ENCODE measurements around the gene LOC128125822.

LOC128125822 gene

DNA sequence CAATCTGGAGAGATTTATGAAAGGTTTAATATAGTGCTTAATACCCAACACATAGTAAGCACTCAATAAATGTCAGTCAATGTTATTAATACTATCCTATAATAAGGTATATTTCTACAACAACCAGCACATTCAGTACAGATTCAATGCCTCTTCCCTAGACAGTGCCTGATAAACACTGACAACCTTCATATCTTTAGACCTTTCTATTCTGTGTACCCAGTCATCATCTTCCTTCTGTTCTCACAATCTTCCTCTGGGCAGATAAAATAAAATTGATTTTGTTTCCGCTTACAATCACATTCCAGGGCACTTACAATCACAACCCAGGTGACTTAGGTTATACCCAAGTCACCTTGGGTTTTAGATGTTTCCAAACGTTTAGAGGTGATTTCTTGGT is 11.0 kb upstream of the LOC128125822 start:
- no peaks in the 10 kb centered on the region for H3K27me3 ChIP-seq
- intact Hi-C loops (cut with DNase I), result no loop called here
- 70 to 75% methylated on average over 2 of the region's 2 CpGs for WGBS, 2 donors
- no peak overlapping the region for H3K27ac ChIP-seq
- no peaks in the 10 kb centered on the region for H3K9me3 ChIP-seq
- H3K36me3 ChIP-seq, result no peaks in the 10 kb centered on the region
- DNase-seq, result no peak
- no peak overlapping the region for H3K4me3 ChIP-seq (replicated peaks in 1 of 3)
- no peaks in the 10 kb centered on the region for H3K4me1 ChIP-seq
- no peak for TF ChIP-seq POLR2A (IDR thresholded peaks at IDR 0.05)
- TF ChIP-seq, protein P1, sequence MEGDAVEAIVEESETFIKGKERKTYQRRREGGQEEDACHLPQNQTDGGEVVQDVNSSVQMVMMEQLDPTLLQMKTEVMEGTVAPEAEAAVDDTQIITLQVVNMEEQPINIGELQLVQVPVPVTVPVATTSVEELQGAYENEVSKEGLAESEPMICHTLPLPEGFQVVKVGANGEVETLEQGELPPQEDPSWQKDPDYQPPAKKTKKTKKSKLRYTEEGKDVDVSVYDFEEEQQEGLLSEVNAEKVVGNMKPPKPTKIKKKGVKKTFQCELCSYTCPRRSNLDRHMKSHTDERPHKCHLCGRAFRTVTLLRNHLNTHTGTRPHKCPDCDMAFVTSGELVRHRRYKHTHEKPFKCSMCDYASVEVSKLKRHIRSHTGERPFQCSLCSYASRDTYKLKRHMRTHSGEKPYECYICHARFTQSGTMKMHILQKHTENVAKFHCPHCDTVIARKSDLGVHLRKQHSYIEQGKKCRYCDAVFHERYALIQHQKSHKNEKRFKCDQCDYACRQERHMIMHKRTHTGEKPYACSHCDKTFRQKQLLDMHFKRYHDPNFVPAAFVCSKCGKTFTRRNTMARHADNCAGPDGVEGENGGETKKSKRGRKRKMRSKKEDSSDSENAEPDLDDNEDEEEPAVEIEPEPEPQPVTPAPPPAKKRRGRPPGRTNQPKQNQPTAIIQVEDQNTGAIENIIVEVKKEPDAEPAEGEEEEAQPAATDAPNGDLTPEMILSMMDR (IDR thresholded peaks at IDR 0.05), result no peak

DNA sequence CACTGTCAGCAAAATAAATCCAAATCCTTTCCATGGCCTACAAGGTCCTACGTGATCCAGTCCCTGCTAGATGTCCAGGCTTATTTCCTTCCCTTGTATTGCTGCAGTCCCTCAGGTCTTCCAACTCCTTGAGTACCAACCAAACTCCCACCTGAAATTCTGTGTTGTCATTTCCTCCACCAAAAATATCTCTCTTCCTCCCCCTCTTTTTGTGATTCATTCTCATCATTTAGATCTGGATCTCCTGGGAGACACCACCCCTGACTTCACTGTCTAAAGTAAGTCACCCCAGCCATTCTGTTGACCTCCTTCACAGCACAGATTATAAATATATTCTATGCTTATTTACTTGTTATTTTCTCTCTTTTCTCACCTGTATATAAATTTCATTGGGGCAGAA is 9.0 kb upstream of the LOC128125822 start:
- Histone ChIP-seq H3K4me3 (replicated peaks in 1 of 3) (no peak overlapping the region), H3K36me3 (no peaks in the 10 kb centered on the region), H3K27me3 (no peaks in the 10 kb centered on the region), H3K27ac (no peak overlapping the region), H3K4me1 (peaks cover 9 to 11% of the 10 kb centered on the region in 2 donors), H3K9me3 (no peaks in the 10 kb centered on the region)
- 85 to 95% methylated on average over 1 of the region's 1 CpG for WGBS, 2 donors
- no peak for DNase-seq
- intact Hi-C loops (cut with DNase I), result no loop called here
- TF ChIP-seq POLR2A (IDR thresholded peaks at IDR 0.05), result no peak
- TF ChIP-seq, protein P1 (IDR thresholded peaks at IDR 0.05), result no peak

DNA sequence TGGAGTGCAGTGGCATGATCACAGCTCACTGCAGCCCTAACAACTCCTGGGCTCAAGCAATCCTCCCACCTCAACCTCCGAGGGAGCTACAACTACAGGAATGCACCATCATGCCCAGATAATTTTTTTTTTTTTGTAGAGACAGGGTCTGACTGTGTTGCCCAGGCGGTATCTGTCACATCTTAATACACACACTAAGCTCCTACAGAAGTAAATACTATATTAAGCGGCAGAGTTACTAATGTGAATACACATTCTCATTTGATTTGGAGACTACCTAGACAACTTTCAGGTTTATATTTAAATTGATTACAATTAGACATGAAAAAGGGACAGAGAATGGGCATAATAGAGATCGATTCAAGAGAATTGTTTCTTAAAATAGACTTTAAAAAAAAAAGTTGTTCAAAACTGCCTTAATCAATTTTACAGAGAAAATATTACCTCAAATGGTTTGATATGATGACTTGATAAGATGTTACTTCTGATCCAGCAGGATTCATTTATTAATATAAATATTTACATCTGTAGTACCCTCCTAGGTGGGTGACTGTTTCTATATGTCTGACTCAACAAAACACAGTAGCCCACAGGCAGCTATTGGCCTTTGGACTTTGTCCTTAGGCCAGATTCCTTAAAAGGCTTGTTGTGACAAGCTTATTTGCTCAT is 7.1 kb upstream of the LOC128125822 start:
- Histone ChIP-seq H3K27me3 (no peaks in the 10 kb centered on the region), H3K9me3 (no peaks in the 10 kb centered on the region), H3K4me1 (peaks cover 9 to 17% of the 10 kb centered on the region in 2 donors), H3K36me3 (no peaks in the 10 kb centered on the region), H3K4me3 (replicated peaks in 1 of 3) (no peak overlapping the region), H3K27ac (no peak overlapping the region)
- intact Hi-C loops (cut with DNase I), result no loop called here
- no peak for TF ChIP-seq POLR2A (IDR thresholded peaks at IDR 0.05)
- TF ChIP-seq, protein P1 (IDR thresholded peaks at IDR 0.05), result no peak
- DNase-seq, result no peak
- 94 to 95% methylated on average over 4 of the region's 4 CpGs for WGBS, 2 donors

DNA sequence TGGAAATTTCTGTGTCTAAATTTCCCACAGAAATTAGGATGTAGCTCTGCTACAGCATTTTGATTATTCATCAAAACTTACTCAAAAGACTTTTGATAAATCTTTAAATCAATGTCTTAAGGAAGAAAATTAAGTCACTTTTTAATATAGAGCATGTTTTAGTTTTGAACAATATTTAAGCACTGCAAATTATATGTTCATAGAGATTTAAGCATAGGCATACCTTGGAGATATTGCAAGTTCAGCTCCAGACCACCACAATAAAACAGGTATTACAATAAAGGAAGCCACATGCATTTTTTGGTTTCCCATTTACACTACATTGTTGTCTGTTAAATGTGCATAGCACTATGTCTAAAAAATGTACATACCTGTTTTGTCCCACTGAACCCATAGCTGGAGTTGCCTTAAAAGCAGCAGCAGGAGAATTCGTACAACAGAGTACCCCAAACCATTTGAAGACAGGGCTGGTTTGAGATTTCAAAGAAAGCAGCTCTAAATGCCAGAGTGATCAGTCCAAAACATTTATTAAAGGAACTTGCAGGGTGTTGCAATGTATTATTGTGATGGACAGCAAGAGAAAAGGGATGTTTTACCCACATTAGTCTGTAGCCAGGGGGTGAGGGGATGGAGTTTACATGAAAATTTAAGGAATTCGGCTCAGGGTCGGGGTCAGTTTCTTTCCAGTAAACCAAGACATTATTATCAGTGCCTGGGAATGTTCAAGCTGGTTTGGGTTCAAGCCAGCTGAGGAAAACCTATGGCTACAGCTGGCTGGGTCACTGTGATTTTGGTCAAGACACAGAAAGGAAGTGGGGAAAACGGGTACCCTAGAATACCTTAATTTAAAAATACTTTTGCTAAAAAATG is 6.3 kb upstream of the LOC128125822 start:
- Histone ChIP-seq H3K9me3 (no peaks in the 10 kb centered on the region), H3K27ac (peak overlapping the region in 1 of 3 donors; percentile 12), H3K36me3 (no peaks in the 10 kb centered on the region), H3K4me1 (peaks cover 9 to 17% of the 10 kb centered on the region in 2 donors), H3K4me3 (replicated peaks in 1 of 3) (no peak overlapping the region), H3K27me3 (no peaks in the 10 kb centered on the region)
- WGBS, 2 donors, result 70 to 80% methylated on average over 4 of the region's 4 CpGs
- no peak for DNase-seq
- intact Hi-C loops (cut with DNase I), result no loop called here
- TF ChIP-seq POLR2A (IDR thresholded peaks at IDR 0.05), result no peak

DNA sequence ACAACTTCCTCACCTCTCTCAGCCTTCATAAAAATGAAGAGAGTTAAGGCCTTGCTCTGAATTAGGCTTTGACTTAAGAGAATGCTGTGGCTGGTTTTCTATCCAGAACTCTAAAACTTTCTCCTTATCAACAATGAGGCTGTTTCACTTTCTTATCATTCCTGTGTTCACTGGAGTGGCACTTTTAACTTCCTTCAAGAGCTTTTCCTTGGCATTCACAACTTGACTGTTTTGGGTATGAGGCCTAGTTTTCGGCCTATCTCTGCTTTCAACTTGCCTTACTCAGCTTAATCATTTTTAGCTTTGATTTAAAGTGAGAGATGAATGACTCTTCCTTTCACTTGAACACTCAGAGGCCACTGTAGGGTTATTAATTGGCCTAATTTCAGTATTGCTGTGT is 4.3 kb upstream of the LOC128125822 start:
- 27 to 33% methylated on average over 1 of the region's 1 CpG for WGBS, 2 donors
- intact Hi-C loops (cut with DNase I), result no loop called here
- DNase-seq, result no peak
- TF ChIP-seq POLR2A (IDR thresholded peaks at IDR 0.05), result no peak
- TF ChIP-seq, protein P1 (IDR thresholded peaks at IDR 0.05), result no peak
- no peaks in the 10 kb centered on the region for H3K9me3 ChIP-seq
- H3K4me1 ChIP-seq, result peaks cover 9 to 17% of the 10 kb centered on the region in 2 donors
- H3K4me3 ChIP-seq (replicated peaks in 1 of 3), result no peak overlapping the region
- H3K27ac ChIP-seq, result peak overlapping the region; percentile 81 to 100 (median 82)
- H3K27me3 ChIP-seq, result no peaks in the 10 kb centered on the region
- H3K36me3 ChIP-seq, result no peaks in the 10 kb centered on the region

Measured in thyroid gland (tissue), 4 donors.